Hindlimb muscle (tissue), 1 donor: Measurements from ENCODE around the gene RBM34. TPM values are rescaled to one million over a fixed set of nuclear protein-coding genes. Genes with fewer than 3 reads are reported as not detected.
"Not testable (repeated sequence)": the region's sequence is repeated elsewhere in the genome, so short reads cannot be mapped to it uniquely, and the experiment has no call there.

Experiments used
- DNase-seq: peaks from one replicate; pipeline ENCODE4 v3.0.0-alpha.2; 2013
- polyA plus RNA-seq: library from polyadenylated mRNA; unstranded; fragments of 120-200 nt; gene quantifications from one replicate; pipeline ENCODE4 v1.2.1, GENCODE V29; 2013; ENCODE audit not compliant: insufficient read length

RBM34 gene
- polyA plus RNA-seq, 1 donor: 59.7 TPM

- DNase-seq: not testable (repeated sequence)
These were observed 69.6 kb downstream of the RBM34 start for GRCh38 chr1:235091319-235092044.

GRCh38 chr1:235090406-235091069 lies 70.5 kb downstream of the RBM34 start:
- DNase-seq: no peak

GRCh38 chr1:235088907-235089306 lies 72.1 kb downstream of the RBM34 start:
- DNase-seq: no peak

DNA sequence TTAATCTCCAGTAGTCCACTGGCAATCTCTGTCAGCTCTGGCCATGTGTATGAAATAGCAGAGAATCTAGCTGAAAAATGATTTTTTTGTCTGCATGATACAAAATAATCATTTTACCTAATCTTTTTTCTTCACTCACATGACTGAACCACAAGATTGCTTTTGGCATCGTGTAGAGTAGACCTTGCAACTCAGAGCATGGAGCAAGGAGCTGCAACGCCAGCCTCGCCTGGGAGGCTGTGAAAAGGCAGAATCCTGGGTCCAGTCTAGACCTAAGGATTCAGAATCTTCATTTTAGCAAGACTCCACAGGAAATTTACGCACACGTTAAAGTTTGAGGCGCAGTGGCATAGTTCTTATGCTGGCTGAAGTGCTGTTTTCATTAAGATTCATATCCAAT lies 72.6 kb downstream of the RBM34 start:
- no peak for DNase-seq

GRCh38 chr1:235087906-235088305 lies 73.1 kb downstream of the RBM34 start:
- DNase-seq: no peak

DNA sequence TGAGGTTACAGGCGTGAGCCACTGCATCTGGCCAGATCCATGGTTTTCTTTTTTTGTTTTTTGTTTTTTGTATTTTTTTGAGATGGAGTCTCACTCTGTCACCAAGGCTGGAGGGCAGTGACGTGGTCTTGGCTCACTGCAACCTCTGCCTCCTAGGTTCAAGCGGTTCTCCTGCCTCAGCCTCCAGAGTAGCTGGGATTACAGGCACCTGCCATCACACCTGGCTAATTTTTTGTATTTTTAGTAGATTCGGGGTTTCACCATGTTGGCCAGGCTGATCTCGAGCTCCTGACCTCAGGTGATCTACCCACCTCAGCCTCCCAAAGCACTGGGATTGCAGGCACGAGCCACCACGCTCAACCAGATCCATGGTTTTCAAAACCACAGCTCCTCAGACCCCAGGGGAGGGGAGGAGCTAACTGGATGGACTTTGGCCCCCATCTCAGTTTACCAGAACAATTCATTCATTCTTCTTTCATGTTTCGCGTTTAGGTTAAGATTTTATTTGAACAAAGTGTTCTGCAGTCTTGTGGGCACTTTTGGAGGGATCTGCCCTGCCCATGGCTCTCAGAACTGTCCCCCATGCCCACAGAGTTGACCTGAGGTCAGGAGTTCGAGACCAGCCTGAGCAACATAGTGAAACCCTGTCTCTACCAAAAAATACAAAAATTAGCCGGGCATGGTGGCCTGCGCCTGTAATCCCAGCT lies 75.5 kb downstream of the RBM34 start:
- not testable (repeated sequence) for DNase-seq

Other genes with a start within 250 kb of the RBM34 start
- 155 TPM for gene TOMM20, start 32.4 kb downstream of the RBM34 start, polyA plus RNA-seq
- 19.1 TPM for gene ARID4B, start 166.9 kb upstream of the RBM34 start, polyA plus RNA-seq
- gene GGPS1, start 167.3 kb upstream of the RBM34 start, polyA plus RNA-seq: 36.8 TPM
- gene TBCE, start 206.2 kb upstream of the RBM34 start, polyA plus RNA-seq: 46.0 TPM